Measurements from ENCODE around the gene ALDOB. TPM values are rescaled to one million over a fixed set of nuclear protein-coding genes. Genes with fewer than 3 reads are reported as not detected.

Gene ALDOB
- total RNA-seq, 2 experiments from 2014 or later = not detected

- Histone ChIP-seq H3K36me3 (ENCODE audit: insufficient read depth, low read length) (no peaks in the 10 kb centered on the region), H3K27ac (ENCODE audit: low read depth in 1 of 2, low read length in 2 of 2) (no peak overlapping the region), H3K9me3 (ENCODE audit: control insufficient read depth in 1 of 2, insufficient read depth in 1 of 2, low read length in 2 of 2) (peaks cover 0 to 7% of the 10 kb centered on the region in 2 experiments), H3K27me3 (ENCODE audit: control insufficient read depth in 1 of 2, insufficient read depth in 2 of 2, low read length in 2 of 2) (peaks cover 0 to 5% of the 10 kb centered on the region in 2 experiments), H3K4me1 (ENCODE audit: insufficient read depth, low read length) (no peaks in the 10 kb centered on the region), H3K4me3 (ENCODE audit: low read length) (no peak overlapping the region)
- Mint-ChIP-seq H3K36me3 (ENCODE audit: low read depth) (no peaks in the 10 kb centered on the region), H3K27ac (no peak overlapping the region), H3K4me1 (ENCODE audit: low read depth) (no peaks in the 10 kb centered on the region), H3K4me3 (no peak overlapping the region), H3K9me3 (peaks cover 2% of the 10 kb centered on the region), H3K27me3 (peaks cover 51% of the 10 kb centered on the region)
- ChIA-PET POLR2A (no interaction called here), CTCF (no interaction called here)
- intact Hi-C loops (cut with DNase I, micrococcal nuclease) = no loop called here
- ATAC-seq (ENCODE audit: poor library complexity) (no peak), DNase-seq (no peak)
- TF ChIP-seq, protein P1, sequence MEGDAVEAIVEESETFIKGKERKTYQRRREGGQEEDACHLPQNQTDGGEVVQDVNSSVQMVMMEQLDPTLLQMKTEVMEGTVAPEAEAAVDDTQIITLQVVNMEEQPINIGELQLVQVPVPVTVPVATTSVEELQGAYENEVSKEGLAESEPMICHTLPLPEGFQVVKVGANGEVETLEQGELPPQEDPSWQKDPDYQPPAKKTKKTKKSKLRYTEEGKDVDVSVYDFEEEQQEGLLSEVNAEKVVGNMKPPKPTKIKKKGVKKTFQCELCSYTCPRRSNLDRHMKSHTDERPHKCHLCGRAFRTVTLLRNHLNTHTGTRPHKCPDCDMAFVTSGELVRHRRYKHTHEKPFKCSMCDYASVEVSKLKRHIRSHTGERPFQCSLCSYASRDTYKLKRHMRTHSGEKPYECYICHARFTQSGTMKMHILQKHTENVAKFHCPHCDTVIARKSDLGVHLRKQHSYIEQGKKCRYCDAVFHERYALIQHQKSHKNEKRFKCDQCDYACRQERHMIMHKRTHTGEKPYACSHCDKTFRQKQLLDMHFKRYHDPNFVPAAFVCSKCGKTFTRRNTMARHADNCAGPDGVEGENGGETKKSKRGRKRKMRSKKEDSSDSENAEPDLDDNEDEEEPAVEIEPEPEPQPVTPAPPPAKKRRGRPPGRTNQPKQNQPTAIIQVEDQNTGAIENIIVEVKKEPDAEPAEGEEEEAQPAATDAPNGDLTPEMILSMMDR (IDR thresholded peaks at IDR 0.05) = no peak
Measured at GRCh38 chr9:101376111-101376848, 59.3 kb downstream of the ALDOB start.

- peaks cover 0 to 7% of the 10 kb centered on the region in 2 experiments for H3K9me3 ChIP-seq (ENCODE audit: control insufficient read depth in 1 of 2, insufficient read depth in 1 of 2, low read length in 2 of 2)
- H3K9me3 Mint-ChIP-seq = peaks cover 2% of the 10 kb centered on the region
- H3K27me3 ChIP-seq (ENCODE audit: control insufficient read depth in 1 of 2, insufficient read depth in 2 of 2, low read length in 2 of 2) = peaks cover 0 to 5% of the 10 kb centered on the region in 2 experiments
- TF ChIP-seq, protein P1 (IDR thresholded peaks at IDR 0.05) = no peak
- POLR2A ChIA-PET = no interaction called here
- no peaks in the 10 kb centered on the region for H3K36me3 Mint-ChIP-seq (ENCODE audit: low read depth)
- DNase-seq (no peak), ATAC-seq (ENCODE audit: poor library complexity) (no peak)
- H3K4me1 Mint-ChIP-seq (ENCODE audit: low read depth) = no peaks in the 10 kb centered on the region
- peaks cover 55% of the 10 kb centered on the region for H3K27me3 Mint-ChIP-seq
- no peak overlapping the region for H3K27ac ChIP-seq (ENCODE audit: low read depth in 1 of 2, low read length in 2 of 2)
- no peak overlapping the region for H3K27ac Mint-ChIP-seq
- H3K4me1 ChIP-seq (ENCODE audit: insufficient read depth, low read length) = no peaks in the 10 kb centered on the region
- intact Hi-C loops (cut with DNase I, micrococcal nuclease) = no loop called here
- no peaks in the 10 kb centered on the region for H3K36me3 ChIP-seq (ENCODE audit: insufficient read depth, low read length)
- CTCF ChIA-PET = no interaction called here
- no peak overlapping the region for H3K4me3 ChIP-seq (ENCODE audit: low read length)
- H3K4me3 Mint-ChIP-seq = no peak overlapping the region
Measured at GRCh38 chr9:101375546-101375945, 60.0 kb downstream of the ALDOB start.

- Histone ChIP-seq H3K4me1 (ENCODE audit: insufficient read depth, low read length) (no peaks in the 10 kb centered on the region), H3K27ac (ENCODE audit: low read depth in 1 of 2, low read length in 2 of 2) (no peak overlapping the region), H3K4me3 (ENCODE audit: low read length) (no peak overlapping the region), H3K27me3 (ENCODE audit: control insufficient read depth in 1 of 2, insufficient read depth in 2 of 2, low read length in 2 of 2) (peaks cover 0 to 5% of the 10 kb centered on the region in 2 experiments), H3K9me3 (ENCODE audit: control insufficient read depth in 1 of 2, insufficient read depth in 1 of 2, low read length in 2 of 2) (peaks cover 0 to 7% of the 10 kb centered on the region in 2 experiments), H3K36me3 (ENCODE audit: insufficient read depth, low read length) (no peaks in the 10 kb centered on the region)
- Mint-ChIP-seq H3K4me3 (no peak overlapping the region), H3K27me3 (peaks cover 56% of the 10 kb centered on the region), H3K9me3 (peaks cover 2% of the 10 kb centered on the region), H3K27ac (no peak overlapping the region), H3K4me1 (ENCODE audit: low read depth) (no peaks in the 10 kb centered on the region), H3K36me3 (ENCODE audit: low read depth) (no peaks in the 10 kb centered on the region)
- TF ChIP-seq, protein P1 (IDR thresholded peaks at IDR 0.05) = no peak
- POLR2A ChIA-PET = no interaction called here
- ATAC-seq (ENCODE audit: poor library complexity) (no peak), DNase-seq (no peak)
- intact Hi-C loops (cut with DNase I, micrococcal nuclease) = no loop called here
- CTCF ChIA-PET = interaction anchor here (0.7 kb wide), 1 partner anchor 51 kb away, joined by 3 read pairs; no protein-coding TSS in a partner anchor
Measured at GRCh38 chr9:101372327-101373118, 63.1 kb downstream of the ALDOB start.

Measured in CD4-positive, alpha-beta T cell (primary cell).